ENCODE measurements around the gene ZFP91.
"Not testable (repeated sequence)": the region's sequence is repeated elsewhere in the genome, so short reads cannot be mapped to it uniquely, and the experiment has no call there.

ZFP91 gene, protein sequence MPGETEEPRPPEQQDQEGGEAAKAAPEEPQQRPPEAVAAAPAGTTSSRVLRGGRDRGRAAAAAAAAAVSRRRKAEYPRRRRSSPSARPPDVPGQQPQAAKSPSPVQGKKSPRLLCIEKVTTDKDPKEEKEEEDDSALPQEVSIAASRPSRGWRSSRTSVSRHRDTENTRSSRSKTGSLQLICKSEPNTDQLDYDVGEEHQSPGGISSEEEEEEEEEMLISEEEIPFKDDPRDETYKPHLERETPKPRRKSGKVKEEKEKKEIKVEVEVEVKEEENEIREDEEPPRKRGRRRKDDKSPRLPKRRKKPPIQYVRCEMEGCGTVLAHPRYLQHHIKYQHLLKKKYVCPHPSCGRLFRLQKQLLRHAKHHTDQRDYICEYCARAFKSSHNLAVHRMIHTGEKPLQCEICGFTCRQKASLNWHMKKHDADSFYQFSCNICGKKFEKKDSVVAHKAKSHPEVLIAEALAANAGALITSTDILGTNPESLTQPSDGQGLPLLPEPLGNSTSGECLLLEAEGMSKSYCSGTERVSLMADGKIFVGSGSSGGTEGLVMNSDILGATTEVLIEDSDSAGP

DNA sequence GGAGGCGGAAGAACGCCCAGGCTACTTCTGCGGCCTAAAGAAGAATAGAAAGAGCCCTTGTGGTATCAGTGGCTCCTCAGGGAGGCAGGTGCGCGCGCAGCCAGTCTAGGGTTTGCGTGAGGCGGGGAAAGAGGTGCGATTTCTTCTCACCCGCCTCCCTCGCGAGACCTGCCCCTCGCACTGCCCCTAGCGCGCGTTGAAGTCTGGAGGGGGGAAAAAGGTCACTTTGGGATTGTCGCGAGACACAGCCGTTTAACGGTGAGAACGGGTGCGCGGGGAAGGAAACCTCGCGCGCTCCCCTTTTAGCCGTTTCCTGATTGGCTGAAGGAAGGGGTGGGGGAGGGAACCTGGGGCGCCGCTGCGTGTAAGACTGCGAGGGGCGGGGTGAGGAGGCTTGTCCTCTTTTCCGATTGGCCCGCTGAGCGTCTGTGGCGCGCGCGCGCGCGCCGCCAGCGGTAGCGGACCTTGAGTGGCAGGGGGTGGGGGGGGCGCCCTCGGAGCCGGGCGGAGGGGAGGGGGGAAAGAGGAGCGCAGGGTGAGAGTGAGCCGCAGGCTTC, at the start of gene ZFP91:
TSS of gene ZFP91 (plus strand) at position 429 of the 557 bp plus-strand sequence. CDS start 219 bp downstream, outside the sequence.
- peak; percentile 99 for DNase-seq

DNA sequence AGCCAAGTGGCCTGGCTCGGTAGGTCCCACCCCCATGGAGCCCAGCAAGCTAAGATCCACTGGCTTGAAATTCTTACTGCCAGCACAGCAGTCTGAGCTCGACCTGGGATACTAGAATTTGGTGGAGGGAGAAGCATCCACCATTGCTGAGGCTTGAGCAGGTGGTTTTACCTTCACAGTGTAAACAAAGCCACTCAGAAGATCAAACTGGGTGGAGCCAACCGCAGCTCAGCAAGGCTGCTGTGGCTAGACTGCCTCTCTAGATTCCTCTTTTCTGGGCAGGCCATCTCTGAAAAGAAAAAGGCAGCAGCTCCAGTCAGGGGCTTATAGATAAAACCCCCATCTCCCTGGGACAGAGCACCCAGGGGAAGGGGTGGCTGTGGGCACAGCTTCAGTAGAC, 48.6 kb upstream of the ZFP91 start:
- DNase-seq: no peak

DNA sequence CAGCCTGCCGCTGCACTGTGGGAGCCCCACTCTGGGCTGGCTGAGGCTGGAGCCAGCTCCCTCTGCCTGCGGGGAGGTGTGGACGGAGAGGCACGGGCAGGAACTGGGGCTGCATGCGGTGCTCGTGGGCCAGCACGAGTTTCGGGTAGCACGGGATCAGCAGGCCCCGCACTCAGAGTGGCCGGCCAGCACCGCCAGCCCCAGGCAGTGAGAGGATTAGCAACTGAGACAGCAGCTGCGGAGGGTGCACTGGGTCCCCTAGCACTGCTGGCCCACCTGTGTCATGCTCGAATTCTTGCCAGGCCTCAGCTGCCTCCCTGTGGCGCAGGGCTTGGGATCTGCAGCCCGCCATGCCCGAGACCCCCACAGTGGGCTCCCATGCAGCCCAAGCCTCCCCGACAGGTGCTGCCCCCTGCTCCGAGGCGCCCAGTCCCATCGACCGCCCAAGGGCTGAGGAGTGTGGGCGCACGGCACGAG, 47.0 kb upstream of the ZFP91 start:
- no peak for DNase-seq

DNA sequence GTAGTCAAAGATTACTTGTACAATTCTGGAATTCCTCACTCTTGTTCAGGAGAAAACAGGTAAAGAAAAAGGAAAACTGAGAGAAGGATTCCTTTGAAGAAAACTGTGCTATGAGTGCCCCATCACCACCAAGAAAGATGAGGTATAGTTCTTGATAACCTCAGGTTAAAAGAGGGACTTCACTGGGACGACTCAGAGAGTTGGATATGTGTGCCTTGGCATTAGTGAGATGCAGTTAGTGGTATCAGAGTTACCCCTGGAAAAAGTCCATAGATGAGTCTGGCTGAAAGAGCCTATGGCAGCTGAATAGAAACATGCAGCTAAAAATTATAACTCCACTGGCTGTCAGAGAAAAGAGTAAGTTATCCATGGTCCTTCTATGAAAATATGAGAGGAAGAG, 32.0 kb upstream of the ZFP91 start:
- DNase-seq: no peak

DNA sequence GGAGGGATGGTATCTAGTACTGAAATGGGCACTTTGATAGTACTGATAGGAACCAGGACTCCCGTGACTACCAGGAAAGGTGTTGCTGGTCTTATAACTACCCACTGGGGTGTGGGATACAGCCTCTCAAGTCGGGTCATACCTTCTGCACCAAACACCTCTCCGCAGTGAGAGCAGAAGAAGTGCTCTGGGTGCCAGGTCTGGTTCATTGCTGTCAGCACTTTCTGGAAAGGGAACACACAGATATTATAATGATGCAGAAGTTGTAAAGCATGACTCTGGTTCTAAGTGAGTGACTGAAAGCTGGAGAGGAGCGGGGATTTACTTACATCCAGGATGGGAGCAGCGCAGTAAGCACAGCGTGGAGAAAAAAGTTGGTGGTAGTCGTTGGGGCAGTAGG, 29.2 kb upstream of the ZFP91 start:
- DNase-seq: no peak

DNA sequence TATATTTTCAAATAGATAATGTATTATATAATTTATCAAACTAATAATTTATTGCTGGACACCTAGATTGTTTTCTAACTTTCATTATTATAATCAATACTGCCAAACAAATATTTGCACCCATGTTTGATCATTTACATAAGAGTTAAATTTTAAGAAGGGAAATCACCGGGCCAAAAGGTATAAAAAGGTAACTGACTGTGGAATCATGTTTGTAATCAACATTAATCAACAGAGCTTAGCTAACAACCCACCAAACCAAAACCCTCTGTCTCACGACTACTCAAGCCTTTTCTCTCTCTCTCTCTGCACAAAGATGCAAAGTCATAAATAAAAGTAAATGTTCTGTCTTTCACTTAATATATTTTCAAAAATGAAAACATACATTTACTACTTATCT, 18.0 kb upstream of the ZFP91 start:
- DNase-seq: no peak

DNA sequence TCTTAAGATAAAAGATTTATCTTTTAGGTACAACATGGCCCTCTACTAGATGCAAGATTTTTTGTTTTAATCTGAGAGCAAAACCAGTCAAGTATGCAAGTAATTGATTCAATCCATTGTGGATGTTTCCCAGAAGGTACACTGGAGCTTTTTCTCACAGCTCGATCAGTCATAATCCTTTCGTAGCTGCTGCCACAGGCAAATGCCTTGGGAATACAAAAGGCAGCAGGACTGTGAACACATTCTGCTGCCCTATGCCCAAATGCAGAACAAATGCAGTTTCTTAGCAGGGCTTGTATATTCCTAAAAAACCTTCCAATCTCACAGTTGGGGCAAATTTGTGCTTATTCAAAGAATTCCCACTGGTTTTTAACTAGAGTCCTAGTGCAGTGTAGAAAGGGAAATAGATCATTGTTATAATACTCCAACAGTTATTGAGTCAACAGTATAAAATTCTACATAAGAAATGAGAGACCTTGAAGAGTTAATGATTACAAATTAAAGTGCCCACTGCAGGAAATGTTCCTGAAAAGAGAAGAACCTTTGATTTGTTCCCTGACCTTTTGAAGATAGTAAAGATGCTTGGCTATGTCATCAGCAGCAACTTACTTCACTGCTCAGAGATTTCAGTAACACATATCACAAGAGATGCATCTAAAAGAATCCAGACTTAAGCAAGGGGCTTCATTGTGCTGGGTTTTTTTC, 17.3 kb upstream of the ZFP91 start:
- DNase-seq: no peak

DNA sequence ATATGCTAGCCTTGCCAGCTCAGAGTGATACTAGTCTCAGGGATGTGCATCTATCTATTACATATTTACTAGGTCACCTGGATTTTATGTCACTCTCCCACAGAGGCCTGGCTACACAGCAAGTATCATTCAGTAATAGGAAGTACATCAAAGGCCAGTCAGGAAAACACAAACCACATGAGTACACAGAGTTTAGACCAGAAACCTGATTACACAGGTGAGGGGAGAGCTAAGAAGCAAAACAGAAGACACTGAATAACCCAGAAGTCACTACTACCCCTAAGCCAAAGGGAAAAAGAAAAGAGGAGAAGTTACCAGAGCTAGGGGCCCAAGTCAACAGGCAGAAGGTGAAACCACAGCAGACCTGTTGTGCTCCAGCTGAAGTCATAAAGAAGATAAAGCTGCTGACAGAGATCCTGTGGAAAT, 16.5 kb upstream of the ZFP91 start:
- no peak for DNase-seq

DNA sequence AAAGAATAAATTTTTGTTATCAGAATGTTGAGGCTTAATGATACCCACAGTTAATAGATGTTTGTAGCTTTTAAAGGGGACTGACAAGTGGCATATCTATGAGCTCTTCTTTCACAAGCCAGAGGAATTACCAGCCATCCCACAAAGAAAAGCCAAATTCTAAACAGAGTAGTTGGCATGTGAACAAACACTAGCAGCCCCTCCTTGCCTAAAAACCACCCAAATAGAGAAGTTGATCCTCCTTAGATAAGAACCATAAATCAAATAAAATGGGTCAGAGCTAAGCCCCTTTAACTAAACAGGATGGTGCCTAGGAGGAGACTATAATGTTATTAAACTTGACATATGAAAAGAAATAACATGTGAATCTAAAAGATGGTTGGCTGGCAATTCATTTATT, 14.6 kb upstream of the ZFP91 start:
- DNase-seq: peak; percentile 57

DNA sequence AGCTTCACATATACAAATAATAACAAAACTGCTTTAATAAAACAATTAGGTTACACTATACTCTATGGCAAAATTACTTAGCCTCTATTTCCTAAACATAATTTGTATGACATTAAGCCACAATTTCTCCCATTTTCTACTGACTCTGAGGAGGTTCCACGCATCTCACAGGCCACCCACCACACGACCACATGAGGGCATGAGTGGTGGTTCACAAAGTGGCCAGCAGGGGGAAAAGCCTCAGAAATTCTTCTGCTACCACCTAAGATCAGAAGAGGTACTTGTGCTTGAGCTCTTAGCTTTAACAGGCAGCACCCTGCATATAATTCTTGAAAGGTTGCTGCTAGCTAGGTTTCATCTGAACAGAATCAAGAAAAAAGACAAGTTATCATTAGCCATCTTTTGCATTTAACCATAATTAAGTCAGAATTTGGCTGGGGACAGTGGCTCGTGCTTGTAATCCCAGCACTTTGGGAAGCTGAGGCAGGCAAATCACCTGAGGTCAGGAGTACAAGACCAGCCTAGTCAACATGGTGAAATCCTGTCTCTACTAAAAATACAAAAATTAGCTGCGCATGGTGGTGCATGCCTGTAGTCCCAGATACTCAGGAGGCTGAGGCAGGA, 10.9 kb upstream of the ZFP91 start:
- DNase-seq: peak; percentile 90

DNA sequence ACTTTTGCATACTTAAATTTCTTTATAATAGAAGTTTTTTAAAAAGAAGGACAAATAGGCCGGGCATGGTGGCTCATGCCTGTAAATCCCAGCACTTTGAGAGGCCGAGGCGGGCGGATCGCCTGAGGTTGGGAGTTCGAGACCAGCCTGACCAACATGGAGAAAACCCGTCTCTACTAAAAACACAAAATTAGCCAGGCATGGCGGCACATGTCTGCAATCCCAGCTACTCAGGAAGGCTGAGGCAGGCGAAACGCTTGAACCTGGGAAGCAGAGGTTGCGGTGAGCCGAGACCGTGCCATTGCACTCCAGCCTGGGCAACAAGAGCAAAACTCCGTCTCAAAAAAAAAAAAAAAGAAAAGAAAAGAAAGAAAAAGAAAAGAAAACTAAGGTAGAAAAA, 6.0 kb upstream of the ZFP91 start:
- DNase-seq: not testable (repeated sequence)

DNA sequence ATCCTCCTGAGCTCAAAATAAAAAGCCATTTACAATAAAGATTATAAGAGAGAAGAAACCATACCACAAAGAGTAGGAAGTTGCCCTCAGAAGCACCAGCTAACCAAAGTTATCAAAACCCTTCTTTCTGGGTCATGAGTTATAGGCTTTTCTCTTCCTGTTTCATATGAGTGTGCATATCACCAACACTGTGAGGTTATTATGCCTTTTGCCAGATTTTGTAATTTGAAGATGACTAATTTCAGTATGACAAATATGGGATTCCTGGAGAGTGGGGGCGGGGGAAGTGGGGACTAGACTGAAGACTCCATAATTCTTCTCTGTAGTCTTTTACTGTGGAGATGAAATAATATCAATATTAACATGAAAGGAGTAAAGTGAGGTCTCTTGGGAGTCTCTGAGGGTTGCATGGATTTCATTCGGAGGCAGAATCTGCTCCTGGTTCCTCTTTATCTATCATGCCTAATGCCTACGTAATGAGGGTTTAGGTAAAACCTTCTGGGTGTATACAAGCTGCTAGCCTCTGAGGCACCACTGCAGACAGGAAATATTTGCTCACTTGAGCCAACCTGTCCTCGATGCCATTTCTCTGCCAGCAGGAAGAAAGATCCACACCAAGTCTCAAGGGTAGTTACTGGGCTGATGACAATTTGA, 5.3 kb upstream of the ZFP91 start:
- DNase-seq: peak; percentile 66

DNA sequence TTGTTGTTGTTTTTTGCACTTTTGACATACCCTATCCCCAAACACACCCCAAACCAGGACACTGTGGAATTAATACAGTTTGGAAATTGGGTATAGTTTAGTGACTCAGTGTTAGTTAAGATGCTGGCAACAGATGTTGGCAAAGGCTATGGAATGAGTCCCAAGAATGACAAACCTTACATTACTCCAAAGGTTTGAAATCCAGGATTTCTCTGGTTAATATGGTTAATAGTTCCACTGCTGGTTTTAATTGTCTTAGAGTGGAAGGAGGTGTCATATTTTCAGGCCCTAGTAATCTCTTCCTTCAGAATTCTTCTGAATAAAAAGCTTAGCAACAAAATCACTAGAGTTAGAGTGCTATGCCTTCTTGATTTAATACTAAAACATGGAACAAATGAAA, 4.0 kb upstream of the ZFP91 start:
- no peak for DNase-seq

DNA sequence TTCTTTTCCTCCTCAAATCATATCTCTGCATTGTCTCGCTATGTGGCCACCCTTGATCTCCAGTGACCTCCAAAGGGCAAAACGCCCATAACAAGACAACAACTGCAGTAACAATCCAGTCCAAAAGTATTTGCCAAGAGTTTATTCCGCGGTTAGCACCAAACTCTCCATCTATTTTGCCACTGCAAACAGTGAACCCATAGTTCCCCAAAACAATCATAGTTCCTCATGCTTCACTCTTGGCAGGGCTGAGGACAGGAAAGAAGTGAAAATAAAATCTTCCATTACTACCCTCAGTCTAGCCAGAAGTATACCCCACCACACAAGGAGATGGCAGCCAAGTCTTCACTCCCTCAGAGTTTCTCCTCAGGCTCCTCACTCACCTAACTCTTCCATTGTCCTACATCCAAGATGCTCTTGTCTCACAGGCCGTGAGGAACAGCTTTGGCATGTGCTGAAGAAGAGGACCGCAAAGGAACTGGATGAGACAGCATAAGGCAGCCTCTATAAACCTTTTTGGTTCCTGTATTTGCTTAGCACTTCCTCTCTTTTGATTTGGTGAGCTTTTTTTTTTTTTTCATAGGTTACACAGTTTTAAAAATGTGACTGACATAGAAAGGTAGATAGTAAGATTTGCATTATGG, 3.4 kb upstream of the ZFP91 start, which contains the start of gene LPXN:
TSS of gene LPXN (minus strand) at position 480 of the 644 bp plus-strand sequence. CDS start at position 396, 84 bp downstream.
- DNase-seq: peak; percentile 72

DNA sequence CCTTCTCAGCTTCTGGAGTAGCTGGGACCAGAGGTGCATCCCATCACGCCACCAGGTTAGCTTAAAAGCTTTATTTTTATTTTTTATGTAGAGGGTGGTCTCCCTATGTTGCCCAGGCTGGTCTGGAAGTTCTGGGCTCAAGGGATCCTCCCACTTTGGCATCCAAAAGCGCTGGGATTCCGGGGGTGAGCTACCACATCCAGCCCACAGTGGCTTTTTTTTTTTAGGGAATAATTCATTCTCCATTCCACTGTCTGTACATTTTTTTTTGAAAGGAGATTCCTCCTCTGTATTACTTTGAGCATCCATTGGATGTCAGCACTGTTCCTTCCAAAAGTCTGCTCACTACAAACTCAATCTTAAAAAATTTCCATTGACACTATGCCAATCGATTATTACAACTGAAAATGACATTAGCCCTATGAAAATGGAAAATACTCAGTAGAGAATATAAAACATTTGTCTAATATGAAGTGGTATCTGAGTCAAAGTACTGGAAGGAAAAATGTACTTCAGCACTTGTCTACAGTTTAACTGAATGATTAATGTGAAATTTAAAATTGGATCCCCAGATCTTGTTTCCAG, 1.9 kb upstream of the ZFP91 start:
- DNase-seq: peak; percentile 63

DNA sequence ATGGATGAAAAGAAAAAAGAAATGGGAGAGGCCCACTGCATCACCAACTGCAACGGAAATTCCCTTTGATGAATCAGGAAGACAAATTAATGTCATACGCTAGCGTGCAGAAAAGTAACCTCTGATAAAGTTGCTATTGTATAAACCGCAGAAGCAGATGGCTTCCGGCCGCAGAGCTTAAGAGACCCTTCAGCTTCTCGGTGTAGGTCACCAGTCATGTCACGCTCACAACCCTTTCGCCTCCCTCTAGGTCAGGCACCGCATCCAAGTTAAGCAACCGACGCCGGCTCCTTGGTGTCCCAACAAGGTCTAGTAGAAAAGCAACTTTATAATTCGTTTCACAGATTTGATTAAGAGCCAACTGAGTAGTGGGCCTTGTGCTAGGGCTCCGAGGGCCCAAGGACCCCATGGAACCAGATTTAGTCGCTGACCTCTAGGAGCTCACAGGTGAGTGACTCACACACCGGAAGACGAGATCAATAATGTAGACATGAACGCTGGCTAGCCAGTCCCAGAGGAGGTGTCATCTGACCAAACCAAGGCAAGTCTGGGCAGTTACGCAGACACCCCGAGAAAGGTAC, 1.2 kb upstream of the ZFP91 start:
- peak; percentile 90 for DNase-seq

DNA sequence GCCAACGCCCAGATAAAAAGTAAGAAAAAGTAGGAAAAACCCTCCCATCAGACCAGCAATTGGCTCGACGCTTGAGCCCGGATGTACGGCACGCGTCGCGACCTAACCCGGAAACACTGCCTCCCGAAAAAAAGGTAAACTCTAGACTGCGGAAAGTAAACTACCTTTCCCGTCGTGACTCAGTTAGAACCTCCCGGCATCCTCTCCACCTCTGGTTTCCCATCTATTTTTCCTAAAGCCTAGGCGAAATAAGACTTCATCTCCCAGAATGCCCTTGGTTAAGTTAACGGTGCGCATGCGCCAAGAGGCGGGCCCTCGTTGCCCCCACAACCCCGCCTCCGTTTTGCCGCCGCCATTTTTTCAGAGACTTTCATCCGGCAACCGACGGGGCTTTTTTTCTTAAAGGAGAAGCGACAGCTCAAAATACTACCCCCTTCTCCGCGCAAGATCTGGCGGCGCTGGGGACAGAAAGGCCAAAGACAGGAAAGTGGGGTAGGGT, 678 bp upstream of the ZFP91 start:
- DNase-seq: peak; percentile 99

DNA sequence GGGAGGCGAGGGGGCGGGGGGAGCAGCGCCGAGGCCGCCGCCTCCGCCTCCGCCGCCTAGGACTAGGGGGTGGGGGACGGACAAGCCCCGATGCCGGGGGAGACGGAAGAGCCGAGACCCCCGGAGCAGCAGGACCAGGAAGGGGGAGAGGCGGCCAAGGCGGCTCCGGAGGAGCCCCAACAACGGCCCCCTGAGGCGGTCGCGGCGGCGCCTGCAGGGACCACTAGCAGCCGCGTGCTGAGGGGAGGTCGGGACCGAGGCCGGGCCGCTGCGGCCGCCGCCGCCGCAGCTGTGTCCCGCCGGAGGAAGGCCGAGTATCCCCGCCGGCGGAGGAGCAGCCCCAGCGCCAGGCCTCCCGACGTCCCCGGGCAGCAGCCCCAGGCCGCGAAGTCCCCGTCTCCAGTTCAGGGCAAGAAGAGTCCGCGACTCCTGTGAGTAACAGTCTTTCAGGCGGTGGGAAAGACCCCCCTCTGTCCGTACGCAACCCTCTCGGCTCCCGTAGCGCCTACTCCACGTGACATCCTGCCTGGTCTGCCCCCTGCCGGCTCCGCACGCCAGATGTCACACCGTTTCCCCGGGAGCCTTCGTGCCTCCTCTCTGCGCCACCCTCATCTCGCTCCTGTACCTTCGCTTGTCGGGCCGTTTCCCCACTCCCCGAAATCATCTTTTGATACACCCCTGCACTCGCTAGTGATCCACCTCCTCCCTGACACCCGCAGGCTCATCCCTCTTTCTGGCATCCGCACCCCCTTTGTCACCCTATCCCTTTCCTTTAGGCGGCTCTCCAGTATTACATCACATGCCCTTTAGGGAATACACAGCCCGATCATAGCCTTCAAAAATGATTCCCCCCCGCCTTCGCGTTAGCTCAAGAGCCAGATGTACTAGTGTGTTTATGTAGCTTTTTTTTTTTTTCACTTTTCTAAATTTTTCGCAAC, 598 bp downstream of the ZFP91 start:
- peak; percentile 94 for DNase-seq

DNA sequence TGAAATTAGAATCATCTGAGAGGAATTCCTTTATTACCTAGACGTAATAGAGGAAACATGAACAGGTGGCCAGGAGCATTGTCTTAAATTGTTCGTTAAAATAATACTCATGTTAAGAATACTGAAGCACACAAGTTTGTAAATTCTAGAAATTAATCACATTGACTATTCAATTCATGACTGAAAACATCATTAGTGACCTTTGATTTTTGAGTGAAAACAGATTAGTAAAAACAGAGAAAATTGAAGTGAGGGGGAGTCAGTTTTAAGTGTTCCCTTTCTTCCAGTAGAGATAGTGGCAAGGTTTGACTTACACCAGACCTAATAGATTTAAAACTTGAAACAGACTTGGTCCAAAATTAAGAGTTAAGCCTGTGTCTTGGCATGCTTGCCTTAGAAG, 1.4 kb downstream of the ZFP91 start:
- DNase-seq: no peak

DNA sequence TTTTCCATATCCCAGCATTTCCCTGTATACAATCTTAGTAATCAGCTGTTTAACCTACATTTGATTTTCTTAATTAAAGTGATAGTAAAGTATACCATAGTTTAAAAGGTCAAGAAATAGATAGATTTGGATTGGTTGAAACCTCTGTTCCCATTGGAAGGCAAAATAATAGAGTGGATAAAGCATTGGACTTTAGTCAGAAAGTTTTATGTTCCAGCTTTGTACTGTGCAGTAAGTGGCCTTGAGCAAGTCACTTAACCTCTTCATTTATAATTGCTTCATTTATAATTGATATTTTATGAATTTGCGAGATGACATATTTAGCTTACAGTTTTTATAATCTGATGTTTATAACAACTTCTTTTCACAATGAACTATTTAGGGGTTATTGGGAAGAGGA, 3.6 kb downstream of the ZFP91 start:
- no peak for DNase-seq
